Uterus (tissue), 2 donors: ENCODE measurements around the gene KAT5.

ENCODE experiments used
- POLR2A ChIP-seq, 2 donors: fragments of 450-650 bp; IDR thresholded peaks; one replicate each; pipeline ENCODE4 v1.6.1; 2016; ENCODE audit warnings: antibody characterized with exemption in 2 of 2, mild to moderate bottlenecking in 1 of 2, moderate library complexity in 1 of 2
- TF ChIP-seq, protein P1 (sequence below), 4 experiments: fragments of 200-600 bp in 2 of 4; fragments of 450-650 bp in 2 of 4; sonication (generic) in 2 of 4; IDR thresholded peaks; one replicate each; pipeline ENCODE4 v1.5.1; 2016 to 2019; ENCODE audit warnings: antibody characterized with exemption in 4 of 4, mild to moderate bottlenecking in 2 of 4, moderate library complexity in 1 of 4

DNA sequence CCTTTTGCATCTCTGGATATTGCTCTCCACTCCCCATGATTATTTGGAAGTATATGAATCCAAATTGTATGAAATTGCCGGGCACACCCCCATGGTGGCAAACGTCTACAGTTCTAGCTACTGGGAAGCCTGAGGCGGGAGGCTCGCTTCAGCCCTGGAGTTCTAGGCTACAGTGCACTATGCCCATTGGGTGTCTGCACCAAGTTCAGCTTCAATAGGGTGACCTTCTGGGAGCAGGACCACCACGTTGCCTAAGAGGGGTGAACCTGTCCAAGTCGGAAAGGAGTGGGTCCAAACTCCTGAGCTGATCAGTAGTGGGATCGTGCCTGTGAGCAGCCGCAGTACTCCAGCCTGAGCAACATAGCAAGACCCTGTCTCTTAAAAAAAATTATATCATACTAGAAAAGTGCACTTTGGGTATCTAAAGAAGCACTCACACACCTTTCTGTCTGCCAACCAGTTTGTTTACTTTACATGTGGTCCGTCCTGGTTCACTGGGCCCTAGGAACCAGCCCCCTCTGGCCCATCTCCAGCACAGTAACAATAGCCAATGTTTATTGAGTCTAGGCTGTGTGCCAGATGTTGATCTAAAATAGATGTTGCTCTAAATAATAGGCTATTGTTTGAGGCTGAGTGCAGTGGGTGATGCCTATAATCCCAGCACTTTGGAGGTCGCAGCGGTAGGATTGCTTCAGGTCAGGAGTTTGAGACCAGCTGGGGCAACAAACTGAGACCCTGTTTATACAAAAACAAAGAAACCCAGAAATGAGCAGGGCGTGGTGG lies 16.4 kb upstream of the KAT5 start:
- TF ChIP-seq, protein P1, sequence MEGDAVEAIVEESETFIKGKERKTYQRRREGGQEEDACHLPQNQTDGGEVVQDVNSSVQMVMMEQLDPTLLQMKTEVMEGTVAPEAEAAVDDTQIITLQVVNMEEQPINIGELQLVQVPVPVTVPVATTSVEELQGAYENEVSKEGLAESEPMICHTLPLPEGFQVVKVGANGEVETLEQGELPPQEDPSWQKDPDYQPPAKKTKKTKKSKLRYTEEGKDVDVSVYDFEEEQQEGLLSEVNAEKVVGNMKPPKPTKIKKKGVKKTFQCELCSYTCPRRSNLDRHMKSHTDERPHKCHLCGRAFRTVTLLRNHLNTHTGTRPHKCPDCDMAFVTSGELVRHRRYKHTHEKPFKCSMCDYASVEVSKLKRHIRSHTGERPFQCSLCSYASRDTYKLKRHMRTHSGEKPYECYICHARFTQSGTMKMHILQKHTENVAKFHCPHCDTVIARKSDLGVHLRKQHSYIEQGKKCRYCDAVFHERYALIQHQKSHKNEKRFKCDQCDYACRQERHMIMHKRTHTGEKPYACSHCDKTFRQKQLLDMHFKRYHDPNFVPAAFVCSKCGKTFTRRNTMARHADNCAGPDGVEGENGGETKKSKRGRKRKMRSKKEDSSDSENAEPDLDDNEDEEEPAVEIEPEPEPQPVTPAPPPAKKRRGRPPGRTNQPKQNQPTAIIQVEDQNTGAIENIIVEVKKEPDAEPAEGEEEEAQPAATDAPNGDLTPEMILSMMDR (IDR thresholded peaks at IDR 0.05): no peak
- TF ChIP-seq POLR2A (IDR thresholded peaks at IDR 0.05): no peak
